ENCODE data around the gene MYO3B. TPM values are rescaled to one million over a fixed set of nuclear protein-coding genes. Genes with fewer than 3 reads are reported as not detected.

The MYO3B gene
- polyA plus RNA-seq, 1 of the 3 experiments (the other 2 are of a cell fraction): not detected

- Histone ChIP-seq H3K27me3 (ENCODE audit: insufficient read depth) (no peaks in the 10 kb centered on the region), H3K36me3 (replicated peaks in 1 of 2; ENCODE audit: control insufficient read depth in 1 of 2, insufficient read depth in 2 of 2, low read length in 1 of 2) (no peaks in the 10 kb centered on the region), H3K79me2 (ENCODE audit: insufficient read depth) (no peaks in the 10 kb centered on the region), H3K27ac (ENCODE audit: low read depth in 2 of 2, low read length in 1 of 2) (no peak overlapping the region), H3K4me2 (no peak overlapping the region), H3K9me2 (no peaks in the 10 kb centered on the region), H3K9me3 (no peaks in the 10 kb centered on the region), H3K4me1 (ENCODE audit: control insufficient read depth in 1 of 2, insufficient read depth in 2 of 2, low read depth in 1 of 2, low read length in 1 of 2) (no peaks in the 10 kb centered on the region), H3K4me3 (ENCODE audit: low read depth in 2 of 2, low read length in 1 of 2) (no peak overlapping the region), H2AFZ (ENCODE audit: low read depth) (no peak overlapping the region), H3F3A (replicated peaks; ENCODE audit: insufficient read depth) (no peaks in the 10 kb centered on the region), H4K20me1 (ENCODE audit: insufficient read depth) (no peaks in the 10 kb centered on the region), H3K9ac (no peak overlapping the region)
- no peak for TF ChIP-seq FOSL2 (IDR thresholded peaks at IDR 0.05; ENCODE audit: borderline replicate concordance, low read depth)
- TF ChIP-seq RAD21 (IDR thresholded peaks at IDR 0.05; ENCODE audit: low read length): no peak
- TF ChIP-seq ZBTB33 (IDR thresholded peaks at IDR 0.05; ENCODE audit: borderline replicate concordance, low read depth): no peak
- ChIA-PET CTCF (interaction anchor here (0.6 to 0.9 kb wide), 2 partner anchors 9 to 328 kb away, joined by 4 read pairs; no protein-coding TSS in a partner anchor), POLR2A (no interaction called here)
- DNase-seq: no peak
- 61% methylated on average over 3 of the region's 3 CpGs for WGBS (ENCODE audit: low lambda C conversion rate)
Measured at GRCh38 chr2:170292415-170292814, 114.5 kb downstream of the MYO3B start.

GRCh38 chr2:170297496-170297895 lies 119.5 kb downstream of the MYO3B start:
- WGBS (ENCODE audit: low lambda C conversion rate): 45% methylated on average over 3 of the region's 3 CpGs

More at GRCh38 chr2:170297496-170297895, 119.5 kb downstream of the MYO3B start:
- ChIA-PET CTCF (interaction anchor here (0.8 to 2.3 kb wide), 5 partner anchors 8 to 62 kb away, joined by 3 to 9 read pairs (median 3); no protein-coding TSS in a partner anchor), POLR2A (no interaction called here)
- Histone ChIP-seq H3F3A (replicated peaks; ENCODE audit: insufficient read depth) (no peaks in the 10 kb centered on the region), H3K27me3 (ENCODE audit: insufficient read depth) (no peaks in the 10 kb centered on the region), H3K9me3 (no peaks in the 10 kb centered on the region), H3K79me2 (ENCODE audit: insufficient read depth) (no peaks in the 10 kb centered on the region), H3K4me3 (ENCODE audit: low read depth in 2 of 2, low read length in 1 of 2) (no peak overlapping the region), H3K27ac (ENCODE audit: low read depth in 2 of 2, low read length in 1 of 2) (no peak overlapping the region), H2AFZ (ENCODE audit: low read depth) (no peak overlapping the region), H3K4me1 (ENCODE audit: control insufficient read depth in 1 of 2, insufficient read depth in 2 of 2, low read depth in 1 of 2, low read length in 1 of 2) (no peaks in the 10 kb centered on the region), H3K4me2 (no peak overlapping the region), H4K20me1 (ENCODE audit: insufficient read depth) (no peaks in the 10 kb centered on the region), H3K36me3 (replicated peaks in 1 of 2; ENCODE audit: control insufficient read depth in 1 of 2, insufficient read depth in 2 of 2, low read length in 1 of 2) (no peaks in the 10 kb centered on the region), H3K9ac (no peak overlapping the region), H3K9me2 (no peaks in the 10 kb centered on the region)
- TF ChIP-seq MEF2A (IDR thresholded peaks at IDR 0.05; ENCODE audit: borderline replicate concordance, low read depth) (no peak), ZBTB33 (IDR thresholded peaks at IDR 0.05; ENCODE audit: borderline replicate concordance, low read depth) (no peak), FOXM1 (IDR thresholded peaks at IDR 0.05; ENCODE audit: low read depth) (no peak), GATA2 (CRISPR knock-in tag; IDR thresholded peaks at IDR 0.05) (no peak), EP300 (IDR thresholded peaks at IDR 0.05; ENCODE audit: borderline replicate concordance in 1 of 2, low read depth in 1 of 2, low read length in 1 of 2) (no peak)
- no peak for DNase-seq

All from SK-N-SH (cell line).